Activated naive CD8-positive, alpha-beta T cell (primary cell): ENCODE results near the gene GSG1.
A peak's percentile ranks its signal among the peaks of the same experiment; 100 is the strongest.
"Not testable (repeated sequence)": the region's sequence is repeated elsewhere in the genome, so short reads cannot be mapped to it uniquely, and the experiment has no call there.

ENCODE experiments used
- H3K27ac Mint-ChIP-seq: one replicate; pipeline ENCODE4 v1.8.0; 2021; ENCODE audit warnings: mixed read lengths
- H3K27me3 Mint-ChIP-seq: one replicate; pipeline ENCODE4 v1.8.0; 2021; ENCODE audit warnings: mixed read lengths
- H3K36me3 Mint-ChIP-seq: one replicate; pipeline ENCODE4 v1.8.0; 2021; ENCODE audit warnings: mixed read lengths
- H3K4me1 Mint-ChIP-seq: one replicate; pipeline ENCODE4 v1.8.0; 2021; ENCODE audit warnings: low read depth, mixed read lengths
- H3K4me3 Mint-ChIP-seq: one replicate; pipeline ENCODE4 v1.8.0; 2021; ENCODE audit warnings: mild to moderate bottlenecking, mixed read lengths
- H3K9me3 Mint-ChIP-seq: one replicate; pipeline ENCODE4 v1.8.0; 2021; ENCODE audit warnings: low read depth, mixed read lengths

GSG1 gene

GRCh38 chr12:13067322-13067721, 36.1 kb downstream of the GSG1 start:
- H3K27ac Mint-ChIP-seq, result no peak overlapping the region
- H3K9me3 Mint-ChIP-seq, result no peaks in the 10 kb centered on the region
- H3K36me3 Mint-ChIP-seq, result peaks cover 23% of the 10 kb centered on the region
- H3K4me3 Mint-ChIP-seq, result no peak overlapping the region
- no peaks in the 10 kb centered on the region for H3K4me1 Mint-ChIP-seq
- no peaks in the 10 kb centered on the region for H3K27me3 Mint-ChIP-seq

- Mint-ChIP-seq H3K27me3 (no peaks in the 10 kb centered on the region), H3K9me3 (no peaks in the 10 kb centered on the region), H3K4me1 (no peaks in the 10 kb centered on the region), H3K27ac (no peak overlapping the region), H3K36me3 (peaks cover 28% of the 10 kb centered on the region), H3K4me3 (no peak overlapping the region)
These were observed 37.0 kb downstream of the GSG1 start for GRCh38 chr12:13066459-13066858.

GRCh38 chr12:13066014-13066413, 37.5 kb downstream of the GSG1 start:
- Mint-ChIP-seq H3K4me3 (no peak overlapping the region), H3K36me3 (peaks cover 30% of the 10 kb centered on the region), H3K9me3 (no peaks in the 10 kb centered on the region), H3K4me1 (no peaks in the 10 kb centered on the region), H3K27ac (no peak overlapping the region), H3K27me3 (no peaks in the 10 kb centered on the region)

GRCh38 chr12:13062669-13063068, 40.8 kb downstream of the GSG1 start:
- Mint-ChIP-seq H3K27ac (no peak overlapping the region), H3K36me3 (peaks cover 46% of the 10 kb centered on the region), H3K4me3 (no peak overlapping the region), H3K9me3 (no peaks in the 10 kb centered on the region), H3K27me3 (no peaks in the 10 kb centered on the region), H3K4me1 (no peaks in the 10 kb centered on the region)

GRCh38 chr12:13061377-13061776, 42.1 kb downstream of the GSG1 start:
- H3K27ac Mint-ChIP-seq, result no peak overlapping the region
- no peaks in the 10 kb centered on the region for H3K4me1 Mint-ChIP-seq
- H3K36me3 Mint-ChIP-seq, result peaks cover 45% of the 10 kb centered on the region
- H3K9me3 Mint-ChIP-seq, result no peaks in the 10 kb centered on the region
- H3K4me3 Mint-ChIP-seq, result no peak overlapping the region
- no peaks in the 10 kb centered on the region for H3K27me3 Mint-ChIP-seq

- Mint-ChIP-seq H3K27me3 (no peaks in the 10 kb centered on the region), H3K4me1 (no peaks in the 10 kb centered on the region), H3K4me3 (no peak overlapping the region), H3K36me3 (peaks cover 43% of the 10 kb centered on the region), H3K9me3 (no peaks in the 10 kb centered on the region), H3K27ac (no peak overlapping the region)
These were observed 42.9 kb downstream of the GSG1 start for GRCh38 chr12:13060581-13060980.

GRCh38 chr12:13053617-13054016, 49.9 kb downstream of the GSG1 start:
- not testable (repeated sequence) for H3K9me3 Mint-ChIP-seq, H3K27ac Mint-ChIP-seq, H3K4me1 Mint-ChIP-seq, H3K27me3 Mint-ChIP-seq, H3K4me3 Mint-ChIP-seq
- H3K36me3 Mint-ChIP-seq, result peaks cover 20% of the 10 kb centered on the region

- Mint-ChIP-seq H3K4me1 (peaks cover 3% of the 10 kb centered on the region), H3K9me3 (peaks cover 6% of the 10 kb centered on the region), H3K27ac (no peak overlapping the region)
These were observed 51.0 kb downstream of the GSG1 start for GRCh38 chr12:13052421-13052820.

GRCh38 chr12:13049816-13050215, 53.7 kb downstream of the GSG1 start:
- Mint-ChIP-seq H3K9me3 (peaks cover 6% of the 10 kb centered on the region), H3K27me3 (no peaks in the 10 kb centered on the region), H3K36me3 (peaks cover 6% of the 10 kb centered on the region), H3K4me3 (no peak overlapping the region), H3K4me1 (peaks cover 13% of the 10 kb centered on the region), H3K27ac (no peak overlapping the region)

More at GRCh38 chr12:13052421-13052820, 51.0 kb downstream of the GSG1 start:
- Mint-ChIP-seq H3K4me3 (no peak overlapping the region), H3K36me3 (peaks cover 13% of the 10 kb centered on the region), H3K27me3 (no peaks in the 10 kb centered on the region)

- Mint-ChIP-seq H3K4me3 (no peak overlapping the region), H3K27ac (no peak overlapping the region), H3K27me3 (no peaks in the 10 kb centered on the region), H3K9me3 (no peaks in the 10 kb centered on the region), H3K36me3 (peaks cover 4% of the 10 kb centered on the region), H3K4me1 (peaks cover 14% of the 10 kb centered on the region)
These were observed 56.5 kb downstream of the GSG1 start for GRCh38 chr12:13046964-13047363.

GRCh38 chr12:13045816-13046215, 57.7 kb downstream of the GSG1 start:
- H3K27me3 Mint-ChIP-seq, result no peaks in the 10 kb centered on the region
- H3K9me3 Mint-ChIP-seq, result no peaks in the 10 kb centered on the region
- no peak overlapping the region for H3K27ac Mint-ChIP-seq
- H3K4me3 Mint-ChIP-seq, result peak overlapping the region; percentile 88
- H3K4me1 Mint-ChIP-seq, result peaks cover 14% of the 10 kb centered on the region
- peaks cover 2% of the 10 kb centered on the region for H3K36me3 Mint-ChIP-seq

GRCh38 chr12:13044906-13045299, 58.6 kb downstream of the GSG1 start:
- H3K9me3 Mint-ChIP-seq, result no peaks in the 10 kb centered on the region
- H3K27ac Mint-ChIP-seq, result peak overlapping the region; percentile 59
- peak overlapping the region; percentile 88 for H3K4me3 Mint-ChIP-seq
- no peaks in the 10 kb centered on the region for H3K27me3 Mint-ChIP-seq
- no peaks in the 10 kb centered on the region for H3K36me3 Mint-ChIP-seq
- H3K4me1 Mint-ChIP-seq, result peaks cover 14% of the 10 kb centered on the region

- Mint-ChIP-seq H3K27ac (peak within 1 kb of the TSS; percentile 72), H3K4me3 (peak within 1 kb of the TSS; percentile 88), H3K27me3 (no peaks in the 10 kb centered on the region), H3K9me3 (no peaks in the 10 kb centered on the region), H3K4me1 (peaks cover 14% of the 10 kb centered on the region), H3K36me3 (no peaks in the 10 kb centered on the region)
These were observed 59.2 kb downstream of the GSG1 start, which contains the start of gene FAM234B for GRCh38 chr12:13044002-13044905. FAM234B (plus strand) TSS chr12:13044381; CDS start chr12:13044404, 23 bp downstream.

GRCh38 chr12:13042666-13043230, 60.7 kb downstream of the GSG1 start:
- Mint-ChIP-seq H3K27me3 (no peaks in the 10 kb centered on the region), H3K4me1 (peaks cover 14% of the 10 kb centered on the region), H3K27ac (no peak overlapping the region), H3K36me3 (no peaks in the 10 kb centered on the region), H3K4me3 (peak overlapping the region; percentile 68), H3K9me3 (no peaks in the 10 kb centered on the region)

- Mint-ChIP-seq H3K9me3 (no peaks in the 10 kb centered on the region), H3K4me1 (peaks cover 14% of the 10 kb centered on the region), H3K36me3 (no peaks in the 10 kb centered on the region), H3K27me3 (no peaks in the 10 kb centered on the region), H3K27ac (no peak overlapping the region), H3K4me3 (no peak overlapping the region)
These were observed 62.2 kb downstream of the GSG1 start for GRCh38 chr12:13041224-13041623.
